ENCODE data around the gene NANOS3. TPM values are rescaled to one million over a fixed set of nuclear protein-coding genes. Genes with fewer than 3 reads are reported as not detected.
A peak's percentile ranks its signal among the peaks of the same experiment; 100 is the strongest.

NANOS3 gene
- total and polyA plus RNA-seq, 9 donors, result 0.30 to 2.4 (median 1.1) TPM; not detected in 4

- H3K27me3 ChIP-seq, result no peaks in the 10 kb centered on the region
- intact Hi-C loops (cut with DNase I), result loop anchor here in 2 of 4 donors (5.0 to 10.0 kb wide), 2 partner anchors 274 to 276 kb away; no protein-coding TSS in a partner anchor
- H3K4me1 ChIP-seq (ENCODE audit: insufficient read depth), result peaks cover 1% of the 10 kb centered on the region
- no peak overlapping the region for H3K4me3 ChIP-seq
- TF ChIP-seq EP300 (IDR thresholded peaks at IDR 0.05) (no peak), CTCF (IDR thresholded peaks at IDR 0.05) (no peak), POLR2A (IDR thresholded peaks at IDR 0.05) (no peak)
- H3K9me3 ChIP-seq, result no peaks in the 10 kb centered on the region
- no peaks in the 10 kb centered on the region for H3K36me3 ChIP-seq
- no peak overlapping the region for H3K27ac ChIP-seq
- 91 to 94% (median 91%) methylated on average over 4 of the region's 4 CpGs for WGBS, 3 donors
- DNase-seq, result no peak
Measured at GRCh38 chr19:13870873-13871272, 6.1 kb upstream of the NANOS3 start.

- peaks cover 1% of the 10 kb centered on the region for H3K4me1 ChIP-seq (ENCODE audit: insufficient read depth)
- WGBS, 3 donors, result 36 to 60% (median 53%) methylated on average over 5 of the region's 5 CpGs
- intact Hi-C loops (cut with DNase I), result loop anchor here in 2 of 4 donors (5.0 to 10.0 kb wide), 2 partner anchors 275 to 278 kb away; no protein-coding TSS in a partner anchor
- no peaks in the 10 kb centered on the region for H3K9me3 ChIP-seq
- no peak overlapping the region for H3K4me3 ChIP-seq
- no peak for DNase-seq
- H3K27me3 ChIP-seq, result no peaks in the 10 kb centered on the region
- H3K36me3 ChIP-seq, result no peaks in the 10 kb centered on the region
- no peak overlapping the region for H3K27ac ChIP-seq
- TF ChIP-seq CTCF (IDR thresholded peaks at IDR 0.05), result no peak
- no peak for TF ChIP-seq EP300 (IDR thresholded peaks at IDR 0.05)
- no peak for TF ChIP-seq POLR2A (IDR thresholded peaks at IDR 0.05)
Measured at GRCh38 chr19:13872339-13872694, 4.6 kb upstream of the NANOS3 start.

GRCh38 chr19:13872695-13873389, 4.1 kb upstream of the NANOS3 start:
- no peaks in the 10 kb centered on the region for H3K27me3 ChIP-seq
- no peaks in the 10 kb centered on the region for H3K36me3 ChIP-seq
- intact Hi-C loops (cut with DNase I), result loop anchor here in 2 of 4 donors (5.0 to 10.0 kb wide), 2 partner anchors 276 to 278 kb away; no protein-coding TSS in a partner anchor
- 2 to 5% (median 3%) methylated on average over 40 to 45 of the region's 45 CpGs for WGBS, 3 donors
- peaks cover 1% of the 10 kb centered on the region for H3K4me1 ChIP-seq (ENCODE audit: insufficient read depth)
- TF ChIP-seq POLR2A (IDR thresholded peaks at IDR 0.05) (no peak), CTCF (IDR thresholded peaks at IDR 0.05) (no peak)
- H3K4me3 ChIP-seq, result peak overlapping the region; percentile 12
- peak in 2 of 5 donors; percentile 45 to 46 for DNase-seq
- H3K9me3 ChIP-seq, result no peaks in the 10 kb centered on the region
- no peak overlapping the region for H3K27ac ChIP-seq

GRCh38 chr19:13873834-13874515, 3.0 kb upstream of the NANOS3 start:
- Histone ChIP-seq H3K4me3 (no peak overlapping the region), H3K27ac (no peak overlapping the region), H3K27me3 (no peaks in the 10 kb centered on the region), H3K36me3 (no peaks in the 10 kb centered on the region), H3K9me3 (no peaks in the 10 kb centered on the region), H3K4me1 (ENCODE audit: insufficient read depth) (peaks cover 1% of the 10 kb centered on the region)
- intact Hi-C loops (cut with DNase I), result loop anchor here in 2 of 4 donors (5.0 to 10.0 kb wide), 2 partner anchors 277 to 279 kb away; no protein-coding TSS in a partner anchor
- DNase-seq, result no peak
- 45 to 61% (median 47%) methylated on average over 35 of the region's 35 CpGs for WGBS, 3 donors
- TF ChIP-seq CTCF (IDR thresholded peaks at IDR 0.05) (no peak), EP300 (IDR thresholded peaks at IDR 0.05) (no peak), POLR2A (IDR thresholded peaks at IDR 0.05) (no peak)

All from ovary (tissue), 9 donors.